GM19397 (cell line): ENCODE results near the gene PLEKHA8.

Experiments
- ATAC-seq: cut with Tn5 transposase; IDR thresholded peaks from one replicate; pipeline ENCODE4 v1.9.1; 2021; ENCODE audit warnings: mild to moderate bottlenecking, moderate library complexity; ENCODE audit not compliant: unreplicated experiment

PLEKHA8 gene

GRCh38 chr7:30102281-30102680 is 74.1 kb downstream of the PLEKHA8 start:
- no peak for ATAC-seq

DNA sequence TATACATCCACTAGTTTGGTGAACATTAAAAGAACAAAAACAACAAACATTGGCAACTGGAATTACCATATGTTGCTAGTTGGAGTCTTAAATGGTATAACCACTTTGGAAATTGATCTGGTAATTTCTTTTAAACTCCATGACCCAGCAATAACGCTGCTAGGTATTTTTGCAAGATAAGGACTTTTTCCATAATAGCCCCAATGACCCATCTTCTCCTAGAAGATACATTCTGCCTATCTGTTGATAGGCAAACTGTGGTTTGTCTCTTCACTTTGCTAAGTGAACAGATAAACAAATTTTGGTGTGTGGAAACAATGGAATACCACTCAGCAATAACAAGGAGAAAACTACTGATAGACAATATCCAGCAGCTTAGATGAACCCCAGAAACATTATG is 75.9 kb downstream of the PLEKHA8 start:
- no peak for ATAC-seq

GRCh38 chr7:30112103-30112713 is 84.0 kb downstream of the PLEKHA8 start:
- ATAC-seq = no peak

DNA sequence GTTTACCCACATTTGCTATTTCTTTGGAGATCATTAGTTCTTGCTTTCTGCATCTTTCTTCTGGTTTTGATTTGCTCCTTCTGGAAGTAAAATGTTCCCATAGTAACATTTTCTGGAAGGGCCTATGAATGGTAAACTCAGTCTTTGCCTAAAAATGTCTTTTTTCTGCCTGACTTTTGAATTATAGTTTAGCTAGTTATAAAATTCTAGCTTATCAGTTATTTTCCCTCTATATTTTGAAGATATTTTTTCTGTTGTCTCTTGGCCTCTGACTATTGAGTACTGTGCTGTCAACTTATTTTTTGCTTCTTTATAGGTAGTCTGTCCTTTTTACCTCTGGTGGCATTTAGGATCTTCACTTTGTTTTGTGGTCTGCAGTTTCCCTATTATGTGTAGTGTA is 84.9 kb downstream of the PLEKHA8 start:
- ATAC-seq = no peak

DNA sequence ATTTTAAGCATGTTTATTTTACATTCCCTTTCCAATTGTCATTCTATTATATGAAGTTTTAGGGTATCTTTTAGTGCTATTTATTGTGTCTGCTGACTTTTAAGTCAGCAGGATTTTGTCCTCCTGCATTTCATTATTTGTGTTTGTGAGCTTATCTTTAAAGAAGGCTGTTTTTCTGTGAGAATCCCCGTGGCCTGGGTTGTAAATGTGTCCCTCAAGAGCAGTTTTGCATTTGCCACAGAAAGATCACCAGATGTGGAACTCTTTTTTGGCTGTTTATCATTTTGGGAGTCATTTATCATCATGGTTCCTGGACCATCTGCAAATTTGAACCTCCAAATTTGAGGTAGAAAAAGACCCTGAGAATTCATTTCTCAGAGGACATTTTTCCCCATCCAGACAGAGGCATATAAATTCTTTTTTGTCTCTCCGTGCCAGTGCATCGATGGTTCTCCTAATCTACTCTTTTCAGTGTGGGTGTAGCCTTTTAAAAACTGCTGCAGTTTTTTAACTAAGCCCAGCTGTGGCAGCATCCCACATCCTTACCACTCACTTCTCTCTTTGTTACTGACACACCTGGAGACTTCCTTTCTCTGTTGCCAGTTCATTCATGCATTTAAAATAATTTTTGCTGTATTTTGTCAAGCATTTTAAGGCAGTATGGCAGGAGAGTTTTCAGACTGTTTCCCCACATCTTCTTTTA is 86.5 kb downstream of the PLEKHA8 start:
- ATAC-seq = no peak

GRCh38 chr7:30115709-30116297 is 87.6 kb downstream of the PLEKHA8 start:
- no peak for ATAC-seq

DNA sequence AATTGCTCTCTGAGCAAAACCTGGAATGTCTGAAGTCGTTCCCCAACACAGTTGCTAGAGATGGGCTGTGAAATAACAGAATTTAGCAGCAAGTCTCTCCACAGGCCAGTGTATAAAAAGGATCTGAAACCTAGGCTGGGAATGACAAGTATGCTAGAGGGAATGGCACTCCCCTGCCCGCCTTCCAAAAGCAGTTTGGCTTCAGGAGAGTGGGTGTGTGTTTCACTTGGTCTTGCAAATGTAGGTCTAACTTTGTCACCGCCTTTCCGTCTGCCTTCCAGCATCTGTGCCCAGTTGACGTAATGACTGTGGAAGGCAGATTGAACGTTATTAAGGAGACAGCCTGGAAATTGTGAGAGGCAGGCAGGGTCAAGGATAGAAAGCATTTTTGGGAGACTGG is 88.6 kb downstream of the PLEKHA8 start:
- no peak for ATAC-seq

- no peak for ATAC-seq
Observed at GRCh38 chr7:30117896-30118295, 89.7 kb downstream of the PLEKHA8 start.

DNA sequence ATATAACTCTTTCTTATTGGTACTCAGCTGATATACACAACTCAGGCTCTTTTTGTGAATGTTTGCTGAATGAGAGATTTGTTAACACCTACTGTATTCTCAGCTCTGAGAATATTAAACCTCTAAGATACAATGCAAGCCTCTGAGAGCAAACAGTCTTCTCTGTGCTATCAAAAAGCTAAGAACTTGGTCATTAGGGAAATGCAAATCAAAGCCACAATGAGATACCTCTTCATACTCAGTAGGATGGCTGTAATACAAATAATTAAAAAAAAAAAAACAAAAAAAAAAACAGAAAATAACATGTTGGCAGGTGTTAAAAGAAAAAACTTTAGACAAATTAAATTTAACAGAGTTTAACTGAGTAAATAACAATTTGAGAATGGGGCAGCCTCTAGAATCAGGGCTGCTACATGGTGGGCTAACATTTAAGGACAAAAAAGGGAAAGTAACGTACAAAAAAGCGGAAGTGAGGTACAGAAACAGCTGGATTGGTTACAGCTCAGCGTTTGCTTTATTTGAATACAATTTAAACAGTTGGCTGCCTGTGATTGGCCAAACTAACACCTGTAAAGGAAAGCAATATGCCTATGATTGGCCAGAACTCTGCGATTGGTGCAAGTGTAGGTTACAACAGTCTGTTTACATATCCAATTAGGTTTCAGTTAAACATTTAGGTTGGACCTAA is 91.8 kb downstream of the PLEKHA8 start:
- no peak for ATAC-seq

GRCh38 chr7:30133736-30134610 is 105.8 kb downstream of the PLEKHA8 start:
- no peak for ATAC-seq

DNA sequence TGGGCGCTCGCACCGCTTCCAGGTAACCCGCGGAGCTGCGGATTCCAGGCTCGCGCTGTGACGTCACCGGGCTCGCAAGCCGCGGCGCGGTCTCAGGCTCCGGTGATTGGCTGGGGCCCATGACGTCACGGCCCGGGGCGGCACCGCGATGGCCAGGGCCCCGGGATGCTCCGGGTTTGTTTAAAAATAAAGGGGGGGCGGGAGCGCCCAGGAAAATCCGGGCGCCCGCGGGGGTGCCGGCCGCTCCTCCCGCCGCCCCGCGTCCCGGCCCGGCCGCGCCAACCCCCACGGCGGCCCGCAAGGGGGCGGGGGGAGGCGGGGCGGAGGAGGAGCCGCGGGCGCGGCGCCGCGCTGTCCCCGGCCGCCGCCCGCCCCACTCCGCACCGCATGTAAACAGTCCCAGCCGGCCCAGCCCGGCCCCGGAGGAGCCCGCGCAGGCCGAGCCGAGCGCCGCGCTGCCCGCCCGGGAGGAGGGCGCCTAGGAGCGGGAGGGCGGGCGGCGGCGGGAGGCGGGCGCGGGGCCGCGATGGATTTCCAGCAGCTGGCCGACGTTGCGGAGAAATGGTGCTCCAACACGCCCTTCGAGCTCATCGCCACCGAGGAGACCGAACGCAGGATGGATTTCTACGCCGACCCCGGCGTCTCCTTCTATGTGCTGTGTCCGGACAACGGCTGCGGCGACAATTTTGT is 106.5 kb downstream of the PLEKHA8 start, which contains the start of gene MTURN:
MTURN (plus strand) TSS at position 376 of the 690 bp plus-strand sequence; CDS start at position 527, 151 bp downstream.
- ATAC-seq = peak; percentile 87

DNA sequence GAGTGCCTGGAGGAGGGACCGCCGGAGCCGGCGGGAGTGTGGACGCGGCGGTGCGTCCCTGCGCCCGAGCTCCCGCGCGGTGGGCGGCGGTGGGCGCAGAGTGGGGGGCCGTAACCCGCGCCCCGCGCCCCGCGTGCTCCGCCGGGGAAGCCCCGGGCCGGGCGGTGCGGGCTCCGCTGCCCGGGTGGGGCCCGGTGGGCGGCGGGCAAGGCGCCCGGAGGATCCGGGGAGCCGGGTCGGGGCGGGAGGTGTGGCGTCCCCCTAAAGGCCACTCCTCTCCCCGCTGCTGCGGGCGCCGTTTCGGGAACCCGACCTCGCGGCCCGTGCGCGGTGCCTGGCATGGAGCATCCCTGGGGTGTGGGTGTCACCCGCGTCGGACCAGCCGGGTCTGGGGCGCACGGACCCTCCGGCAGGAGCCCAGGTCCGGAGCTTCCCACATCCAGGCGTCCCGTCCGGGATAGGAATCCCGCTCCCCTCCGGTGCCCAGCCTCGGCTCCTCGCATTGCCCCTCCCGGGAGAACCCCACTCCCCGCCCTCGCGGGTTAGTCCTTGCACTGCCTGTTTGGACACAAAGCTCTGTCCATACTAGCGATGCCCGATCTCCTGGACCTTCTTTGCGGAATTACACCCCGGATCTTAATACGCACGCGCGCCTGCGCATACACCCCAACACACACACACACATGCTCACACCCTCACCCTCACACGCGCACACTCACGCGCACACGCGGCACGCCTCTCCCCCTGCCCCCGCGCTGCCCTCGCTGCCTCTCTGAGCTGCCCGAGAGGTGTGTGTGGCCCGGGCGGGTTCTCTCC is 107.3 kb downstream of the PLEKHA8 start:
- peak; percentile 39 for ATAC-seq

DNA sequence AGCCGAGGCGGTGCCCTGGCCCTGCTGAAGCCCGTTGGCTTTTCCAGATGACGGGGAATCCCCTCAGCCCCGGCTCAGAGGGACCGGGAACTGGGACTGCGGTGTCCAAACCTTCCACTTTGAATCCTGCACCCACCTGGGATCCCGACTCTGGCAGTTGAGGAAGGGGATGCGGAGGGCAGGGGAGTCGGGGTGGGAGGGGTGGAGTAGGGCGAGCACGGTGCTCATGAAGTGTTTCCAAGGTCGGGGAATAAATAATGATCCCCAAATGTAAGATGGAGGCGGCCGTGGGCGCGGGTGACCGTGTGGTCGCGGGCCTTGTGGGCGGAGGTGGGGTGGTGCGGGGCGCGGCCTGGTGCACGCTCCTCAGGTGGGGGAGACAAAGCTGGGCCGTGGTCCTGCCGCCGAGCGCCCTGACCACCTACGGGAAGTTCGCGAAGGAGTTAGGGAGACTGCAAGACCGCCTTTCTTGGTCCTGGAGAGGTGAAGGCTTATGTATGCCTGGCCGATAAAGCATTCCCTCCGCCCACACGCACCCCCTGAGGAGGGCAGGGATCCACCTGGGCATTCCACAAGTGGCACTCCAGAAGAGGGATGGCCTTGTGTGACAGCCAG is 108.0 kb downstream of the PLEKHA8 start:
- no peak for ATAC-seq

DNA sequence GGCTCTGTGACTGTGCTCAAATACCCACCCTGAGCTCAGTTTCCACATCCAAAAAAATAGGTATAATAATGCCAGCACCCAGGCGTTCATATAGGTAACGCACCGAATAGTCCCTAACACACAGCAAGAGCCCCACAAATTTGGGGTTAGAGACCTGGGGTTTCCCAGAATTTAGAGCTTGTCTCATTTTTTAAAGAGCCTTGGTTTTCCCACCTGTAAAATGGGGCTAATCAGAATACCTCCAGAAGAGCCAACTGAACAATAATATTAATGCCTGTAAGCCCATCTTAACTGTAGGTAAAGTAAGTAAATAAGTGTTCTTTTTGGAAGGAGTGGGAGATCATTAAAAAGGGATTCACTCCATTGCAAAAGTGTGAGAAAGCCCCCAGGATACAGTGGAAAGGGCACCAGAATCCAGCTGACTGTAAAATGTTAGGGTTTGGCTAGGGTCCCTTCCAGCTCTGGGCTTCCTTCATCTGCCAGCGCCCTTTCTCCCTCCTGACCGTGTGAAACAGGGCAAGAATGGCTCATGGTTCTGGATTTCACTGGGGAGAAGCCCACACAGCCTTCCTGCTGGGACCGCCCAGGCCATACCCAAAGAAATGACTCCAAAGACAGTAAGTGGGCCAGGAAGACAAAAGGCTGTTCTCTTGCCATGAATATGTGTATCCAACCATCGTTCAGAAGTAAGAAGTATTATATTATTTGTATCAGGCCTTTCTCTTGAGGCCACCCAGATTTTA is 108.7 kb downstream of the PLEKHA8 start:
- ATAC-seq = no peak

DNA sequence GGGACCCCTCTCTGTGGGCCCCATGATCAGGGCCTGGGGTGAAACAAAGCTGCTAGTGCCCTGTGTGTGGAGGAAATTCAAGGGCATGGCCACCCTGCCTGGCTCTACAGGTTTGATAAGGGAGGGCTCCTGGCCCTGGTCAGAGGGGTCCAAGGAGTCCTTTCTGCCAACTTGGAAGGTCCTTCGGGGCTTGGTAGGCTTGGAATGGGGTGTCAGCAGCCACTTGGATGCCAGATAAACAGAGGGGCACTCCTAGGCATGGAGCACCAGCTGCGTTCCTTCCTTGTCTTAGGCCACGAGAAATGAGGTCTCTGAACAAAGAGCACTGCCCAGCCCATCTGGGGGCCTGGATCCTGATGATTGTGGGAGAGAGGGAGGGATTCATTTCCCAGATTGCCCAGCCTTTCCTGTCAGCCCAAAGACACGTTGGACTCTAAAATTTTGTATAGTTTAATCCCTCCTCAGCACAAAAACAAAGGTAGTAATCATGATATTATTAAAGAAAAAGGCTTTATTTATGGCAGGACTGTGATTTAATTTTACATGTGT is 111.7 kb downstream of the PLEKHA8 start:
- no peak for ATAC-seq

- ATAC-seq = no peak
Observed at GRCh38 chr7:30140456-30140855, 112.2 kb downstream of the PLEKHA8 start.

- no peak for ATAC-seq
Observed at GRCh38 chr7:30142710-30143109, 114.5 kb downstream of the PLEKHA8 start.

- no peak for ATAC-seq
Observed at GRCh38 chr7:30143748-30144251, 115.6 kb downstream of the PLEKHA8 start.
